ENCODE results near the gene LUZP2.
A peak's percentile ranks its signal among the peaks of the same experiment; 100 is the strongest.
"Not testable (repeated sequence)": the region's sequence is repeated elsewhere in the genome, so short reads cannot be mapped to it uniquely, and the experiment has no call there.

Gene LUZP2

DNA sequence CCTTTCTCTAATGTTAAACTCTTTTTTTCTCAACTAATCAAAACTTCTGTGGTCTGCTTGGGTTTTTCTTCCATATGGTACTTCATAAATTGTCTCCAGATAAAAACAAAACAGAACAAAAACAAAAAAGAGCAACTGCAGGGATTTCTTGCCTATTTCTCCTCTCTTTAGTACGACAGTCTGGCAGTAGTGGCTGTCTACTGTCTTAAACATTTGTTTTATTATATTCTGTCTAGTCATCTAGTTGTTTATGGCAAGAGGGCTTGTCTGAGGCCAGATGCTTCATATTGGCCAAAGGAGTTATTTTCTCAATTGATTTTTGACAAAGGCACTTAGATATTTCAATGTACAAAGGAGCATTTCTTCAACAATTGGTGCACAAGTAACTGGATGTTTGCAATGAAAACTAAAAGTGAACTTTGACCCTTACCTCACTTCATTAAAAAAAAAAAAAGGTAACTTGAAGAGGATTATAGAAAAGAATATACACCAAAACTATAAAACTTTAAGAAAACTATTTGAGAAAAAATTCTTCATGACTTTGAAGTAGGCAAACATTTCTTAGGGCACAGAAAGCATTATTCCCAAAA is 404.2 kb downstream of the LUZP2 start:
- no peak for DNase-seq (ENCODE audit: low spot score)

DNA sequence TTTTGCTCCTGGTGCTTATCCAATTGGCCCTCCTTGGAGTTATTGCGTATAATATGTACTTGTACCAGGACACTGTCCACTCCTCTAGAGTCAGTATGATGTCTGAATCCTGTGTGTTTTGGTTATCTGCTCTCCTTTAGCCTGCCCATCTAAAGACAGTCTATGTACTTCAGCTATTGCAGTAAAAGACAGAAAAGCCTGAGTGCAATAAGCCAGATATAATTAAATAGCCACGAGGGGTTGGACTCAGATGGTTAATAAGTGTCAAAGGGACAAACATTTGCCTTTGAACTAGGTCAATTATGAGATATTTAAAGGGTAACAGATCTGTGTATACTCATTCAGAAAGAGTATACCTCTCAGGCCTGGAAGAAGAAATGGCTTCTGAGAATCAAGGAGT is 406.7 kb downstream of the LUZP2 start:
- no peak for DNase-seq (ENCODE audit: low spot score)

DNA sequence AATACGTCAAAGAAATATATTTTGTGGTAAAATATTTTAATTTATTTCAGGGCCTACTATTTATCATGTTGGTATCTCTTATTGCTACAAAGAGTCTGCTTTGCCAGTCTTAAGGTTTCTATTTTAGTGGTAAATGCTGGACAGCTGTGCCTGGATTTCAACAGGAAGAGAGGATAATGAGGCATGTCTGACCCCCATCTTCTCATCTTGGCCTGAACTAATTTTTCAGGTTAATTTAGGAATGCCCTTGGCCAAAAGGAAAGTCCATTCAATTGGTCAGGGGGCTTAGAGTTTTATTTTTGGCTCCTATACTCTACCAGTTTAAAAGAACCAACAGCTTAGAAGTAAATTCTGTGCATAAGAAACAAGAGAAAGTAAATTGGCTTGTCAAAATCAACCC is 428.2 kb downstream of the LUZP2 start:
- DNase-seq (ENCODE audit: low spot score) = no peak

DNA sequence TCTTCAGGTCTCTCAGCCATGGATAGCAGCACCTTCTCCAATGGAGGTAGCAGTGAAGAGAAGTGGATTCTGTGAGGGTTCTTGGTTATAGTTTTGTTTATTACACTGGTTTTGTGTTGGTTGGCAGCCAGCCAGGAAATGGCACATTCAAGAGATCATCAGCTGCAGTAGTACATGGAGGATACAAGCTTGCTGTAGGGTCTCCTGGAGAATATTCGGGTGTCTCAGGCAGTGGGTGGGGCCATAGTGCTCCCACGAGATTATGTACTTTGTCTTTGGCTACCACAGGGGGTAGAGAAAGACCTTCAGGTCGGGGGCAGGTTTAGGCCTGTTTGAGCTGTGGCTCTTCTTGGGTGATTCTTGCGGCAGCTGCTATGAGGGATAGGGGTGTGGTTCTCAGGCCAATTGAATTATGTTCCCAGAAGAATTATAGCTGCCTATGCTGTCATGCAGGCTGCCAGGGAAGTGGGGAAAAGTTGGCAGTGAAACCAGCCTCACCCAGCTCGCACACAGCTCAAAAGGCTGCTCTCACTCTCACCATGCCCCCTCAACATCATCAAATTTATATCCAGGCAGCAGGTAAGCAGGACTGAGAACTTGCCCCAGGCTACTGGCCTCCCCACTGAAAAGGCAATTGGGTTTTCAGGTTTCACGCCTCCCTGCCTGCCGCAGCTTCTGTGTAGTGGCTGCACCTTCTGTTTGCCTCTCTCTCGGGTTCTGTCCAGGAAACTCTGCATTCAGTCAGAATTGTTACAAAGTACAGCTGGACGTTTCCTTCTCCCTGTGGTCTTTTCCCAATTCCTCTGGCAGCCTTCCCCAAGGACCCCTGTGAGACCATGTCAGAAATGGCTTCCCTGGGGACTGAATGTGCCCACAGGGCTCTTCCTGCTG is 435.5 kb downstream of the LUZP2 start:
- no peak for DNase-seq (ENCODE audit: low spot score)

DNA sequence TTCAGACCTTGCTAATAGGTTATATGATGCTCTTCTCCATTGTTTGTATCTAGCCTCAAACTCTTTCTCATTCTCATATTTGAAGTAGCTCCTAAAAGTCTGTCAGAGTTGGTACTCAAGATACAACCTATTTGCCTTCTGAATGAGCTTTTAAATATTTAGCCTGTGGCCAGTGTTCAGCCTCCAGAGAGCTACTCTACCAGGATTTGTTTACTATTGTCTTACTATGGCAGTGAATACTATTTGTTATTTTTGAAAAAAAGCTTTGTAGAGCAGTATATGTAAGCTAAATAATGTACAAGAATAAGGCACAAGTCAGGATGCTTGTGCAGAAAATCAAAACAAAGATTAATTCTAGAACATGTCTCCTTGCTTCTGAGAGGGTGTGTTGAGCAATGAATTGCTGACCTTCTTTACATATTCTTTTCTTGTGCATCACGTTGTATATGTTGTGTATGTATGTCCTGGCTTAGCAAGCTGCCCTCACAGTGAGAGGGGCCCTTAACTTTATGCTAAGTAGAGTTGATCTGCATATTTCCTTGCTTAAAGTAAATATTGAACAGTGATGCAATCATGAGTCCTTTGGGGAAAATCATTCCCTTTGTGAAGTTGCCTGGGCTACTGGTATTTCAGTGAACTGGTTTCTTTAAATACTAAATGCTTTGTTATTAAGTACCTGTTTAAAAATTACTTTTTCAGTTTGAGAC is 438.0 kb downstream of the LUZP2 start:
- no peak for DNase-seq (ENCODE audit: low spot score)

DNA sequence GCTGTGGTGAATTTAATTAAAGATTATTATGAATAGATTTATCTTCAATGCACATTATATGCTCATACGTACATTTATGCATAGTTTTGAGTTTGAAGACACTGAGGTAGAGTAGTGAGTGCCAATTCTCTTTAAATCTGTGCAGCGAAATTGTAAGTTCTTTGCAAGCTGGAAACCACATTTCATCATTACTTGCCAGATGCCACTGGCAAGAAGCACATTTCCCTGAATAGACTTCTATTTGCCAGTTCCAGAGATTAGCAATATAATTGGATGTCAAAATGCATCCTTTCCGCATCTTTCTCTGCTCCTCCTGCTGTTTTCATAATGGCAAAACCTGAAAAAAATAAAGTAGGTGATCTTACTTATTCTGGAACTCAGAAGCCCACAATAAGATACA is 448.0 kb downstream of the LUZP2 start:
- peak; percentile 8 for DNase-seq (ENCODE audit: low spot score)

DNA sequence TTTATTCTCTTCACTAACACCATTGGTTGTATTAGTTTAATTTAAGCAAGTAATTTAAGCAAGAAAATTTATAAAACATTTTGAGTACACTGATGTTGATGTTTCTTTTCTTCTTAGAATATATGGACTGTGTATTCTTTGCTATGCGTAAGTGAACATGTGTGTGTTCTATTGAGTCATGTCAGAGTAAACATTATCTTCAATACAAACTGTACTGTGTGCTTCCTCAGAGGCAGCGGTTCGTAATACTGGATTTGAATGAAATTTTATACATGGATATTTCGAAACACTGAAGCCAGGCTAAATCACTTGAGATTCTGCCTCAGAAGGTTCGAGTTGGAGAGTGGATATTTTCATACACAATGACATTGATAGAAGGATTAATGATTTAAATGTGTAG is 452.6 kb downstream of the LUZP2 start:
- DNase-seq (ENCODE audit: low spot score) = no peak

DNA sequence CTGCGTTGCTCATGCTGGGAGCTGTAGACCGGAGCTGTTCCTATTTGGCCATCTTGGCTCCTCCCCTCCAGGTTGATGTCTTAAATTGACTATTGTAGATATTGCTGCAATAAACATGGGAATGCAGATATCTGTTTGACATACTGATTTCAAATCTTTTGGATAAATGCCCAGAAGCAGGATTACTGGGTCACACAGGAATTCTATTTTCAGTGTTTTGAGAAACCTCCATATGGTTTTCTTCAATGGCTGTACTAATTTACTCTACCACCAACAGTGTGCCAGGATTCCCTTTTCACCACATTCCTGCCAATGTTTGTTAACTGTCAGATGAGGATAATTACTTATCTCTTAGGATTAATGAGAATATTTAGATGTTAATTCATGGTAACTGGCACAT is 467.0 kb downstream of the LUZP2 start:
- DNase-seq (ENCODE audit: low spot score) = no peak

DNA sequence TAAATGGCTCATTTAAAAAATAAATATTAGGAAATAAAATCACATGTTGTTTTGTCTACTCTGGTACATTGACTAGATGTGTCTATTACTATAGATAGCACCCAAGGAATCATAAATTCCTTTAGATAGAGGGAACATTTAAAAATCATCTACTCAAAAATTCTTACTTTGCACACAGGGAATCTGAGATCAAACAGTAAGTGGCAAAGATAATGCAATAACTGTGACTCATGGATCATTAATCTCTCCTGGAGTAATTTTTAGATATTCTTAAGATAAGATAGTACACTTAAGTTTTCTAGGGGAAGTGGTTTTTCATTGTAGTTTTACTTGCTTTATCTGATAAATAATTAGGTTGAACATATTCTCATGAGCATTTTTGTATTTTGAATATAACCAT is 468.9 kb downstream of the LUZP2 start:
- DNase-seq (ENCODE audit: low spot score) = no peak

DNA sequence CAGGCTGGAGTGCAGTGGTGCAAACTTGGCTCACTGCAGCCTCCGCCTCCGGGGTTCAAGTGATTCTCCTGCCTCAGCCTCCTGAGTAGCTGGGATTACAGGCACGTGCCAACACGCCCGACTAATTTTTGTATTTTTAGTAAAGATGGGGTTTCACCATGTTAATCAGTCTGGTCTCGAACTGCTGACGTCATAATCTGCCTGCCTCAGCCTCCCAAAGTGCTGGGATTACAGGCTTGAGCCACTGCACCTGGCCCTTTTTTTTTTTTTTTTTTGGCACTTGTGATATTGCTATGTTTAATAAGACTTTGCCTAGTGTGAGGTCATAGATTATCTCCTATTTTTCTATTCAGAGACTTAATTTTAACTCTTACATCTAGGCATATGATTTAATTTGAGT is 497.1 kb downstream of the LUZP2 start:
- DNase-seq (ENCODE audit: low spot score) = not testable (repeated sequence)

DNA sequence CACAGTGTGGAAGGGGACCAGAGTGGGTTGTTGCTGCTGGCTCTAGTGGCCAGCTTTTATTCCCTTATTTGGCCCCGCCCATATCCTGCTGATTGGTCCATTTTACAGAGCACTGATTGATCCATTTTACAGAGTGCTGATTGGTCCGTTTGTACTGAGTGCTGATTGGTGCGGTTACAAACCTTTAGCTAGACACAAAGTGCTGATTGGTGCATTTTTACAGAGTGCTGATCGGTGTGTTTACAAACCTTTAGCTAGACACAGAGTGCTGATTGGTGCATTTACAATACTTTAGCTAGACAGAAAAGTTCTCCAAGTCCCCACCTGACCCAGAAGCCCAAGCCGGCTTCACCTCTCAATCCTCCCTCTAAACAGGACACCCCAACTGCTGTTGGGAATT is 503.1 kb downstream of the LUZP2 start:
- not testable (repeated sequence) for DNase-seq (ENCODE audit: low spot score)

DNA sequence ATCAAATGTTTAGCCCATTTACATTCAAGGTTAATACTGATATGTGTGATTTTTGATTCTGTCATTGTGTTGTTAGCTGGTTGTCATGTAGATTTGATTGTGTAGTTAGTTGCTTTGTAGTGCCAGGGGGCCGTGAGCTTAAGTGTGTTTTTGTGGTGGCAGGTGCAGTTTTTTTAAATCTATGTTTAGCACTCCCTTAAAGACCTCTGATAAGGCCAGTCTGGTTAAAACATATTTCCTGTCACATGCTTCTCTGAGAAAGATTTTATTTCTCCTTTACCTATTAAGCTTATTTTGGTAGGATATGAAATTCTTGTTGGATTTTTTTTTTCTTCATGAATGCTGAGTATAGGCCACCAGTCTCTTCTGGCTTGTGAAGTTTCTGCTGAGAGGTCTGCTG is 540.6 kb downstream of the LUZP2 start:
- no peak for DNase-seq (ENCODE audit: low spot score)

DNA sequence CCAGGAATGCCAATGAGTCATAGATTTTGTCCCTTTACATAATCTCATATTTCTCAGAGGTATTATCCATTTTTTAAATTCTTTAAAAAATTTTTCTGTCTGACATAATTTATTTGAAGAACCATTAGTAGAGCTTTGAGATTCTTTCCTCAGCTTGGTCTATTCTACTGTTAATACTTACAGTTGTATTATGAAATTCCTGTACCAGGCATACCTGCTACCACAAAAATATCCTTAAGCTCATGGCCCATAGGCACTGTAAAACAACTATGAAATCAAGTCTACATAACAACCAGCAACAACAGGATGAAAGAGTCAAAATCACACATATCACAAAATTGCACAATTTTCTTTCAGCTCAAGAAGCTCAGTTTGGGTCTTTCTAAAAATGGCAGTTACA is 541.3 kb downstream of the LUZP2 start:
- no peak for DNase-seq (ENCODE audit: low spot score)

DNA sequence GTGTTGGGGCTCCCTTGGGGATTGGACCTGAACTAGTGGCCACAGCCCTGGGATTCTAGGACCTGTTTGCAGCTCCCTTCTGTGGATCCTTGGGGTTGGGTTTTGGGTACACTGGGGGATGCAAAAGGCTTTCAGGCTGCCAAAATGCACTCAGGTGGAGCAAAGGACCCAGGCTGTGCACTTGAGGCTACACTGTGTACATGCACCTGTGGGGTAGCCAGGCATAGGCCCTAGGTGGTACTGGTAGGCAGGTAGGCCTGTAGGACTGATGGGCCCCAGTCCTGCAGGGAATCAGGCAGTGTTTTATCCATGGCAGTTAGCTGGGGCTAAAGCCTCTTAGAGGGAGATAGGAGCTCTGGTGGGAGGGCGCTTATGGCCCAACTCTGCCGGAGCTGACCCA is 542.3 kb downstream of the LUZP2 start:
- no peak for DNase-seq (ENCODE audit: low spot score)

DNA sequence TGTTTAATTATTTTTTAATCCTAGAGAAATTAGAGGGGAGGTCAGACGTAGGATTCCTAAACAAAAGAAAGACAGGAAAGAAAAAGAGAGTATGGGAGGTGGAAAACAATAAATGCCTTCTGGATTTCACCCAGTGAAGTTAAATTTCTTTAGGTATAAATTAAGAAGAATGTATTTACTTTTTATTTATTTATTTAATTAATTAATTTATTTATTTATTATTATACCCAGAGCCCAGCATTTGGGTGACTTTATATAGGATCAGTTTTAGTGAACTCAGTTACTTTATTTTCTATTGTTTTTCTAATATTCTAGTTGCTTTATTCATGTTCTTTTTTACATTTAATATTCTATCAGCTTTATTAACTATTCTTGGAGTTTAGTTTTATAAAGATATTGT is 551.8 kb downstream of the LUZP2 start:
- DNase-seq (ENCODE audit: low spot score) = no peak

DNA sequence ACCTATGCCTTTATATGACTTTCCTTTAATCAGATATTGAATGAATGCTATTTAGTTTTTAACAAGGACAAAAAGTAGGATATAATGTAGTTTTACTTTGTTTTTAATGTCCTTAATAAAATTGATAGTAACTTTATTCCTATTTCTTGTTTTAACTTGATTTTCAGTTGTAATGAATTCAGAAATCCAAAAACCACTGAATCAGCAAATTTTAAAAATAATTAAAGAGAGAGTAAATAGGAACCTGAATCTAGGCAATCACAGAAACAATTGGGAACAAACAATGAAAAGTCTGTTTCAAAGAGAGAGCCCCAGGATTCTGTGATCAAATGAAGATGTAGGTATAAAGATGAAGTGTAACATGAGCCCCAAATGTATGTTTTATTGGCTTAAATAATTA is 556.0 kb downstream of the LUZP2 start:
- no peak for DNase-seq (ENCODE audit: low spot score)

DNA sequence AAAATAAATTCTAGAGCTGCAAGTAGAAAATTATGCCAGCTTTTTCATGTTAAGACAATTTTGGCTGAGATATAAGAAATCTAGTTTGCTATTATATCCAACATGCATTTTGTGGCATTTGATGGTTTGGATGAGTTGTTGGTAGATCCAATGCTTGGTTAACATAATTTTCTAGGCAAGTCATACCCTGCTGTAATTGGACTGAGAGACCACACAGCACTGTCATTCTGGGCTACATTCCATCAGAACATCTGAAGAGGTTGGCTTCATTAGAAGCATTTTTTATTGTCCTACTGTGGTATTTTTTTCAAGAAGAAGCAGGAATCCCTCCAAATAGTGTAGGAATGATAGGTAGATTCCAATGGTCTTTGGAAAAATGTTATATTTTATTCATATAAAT is 561.0 kb downstream of the LUZP2 start:
- DNase-seq (ENCODE audit: low spot score) = no peak

DNA sequence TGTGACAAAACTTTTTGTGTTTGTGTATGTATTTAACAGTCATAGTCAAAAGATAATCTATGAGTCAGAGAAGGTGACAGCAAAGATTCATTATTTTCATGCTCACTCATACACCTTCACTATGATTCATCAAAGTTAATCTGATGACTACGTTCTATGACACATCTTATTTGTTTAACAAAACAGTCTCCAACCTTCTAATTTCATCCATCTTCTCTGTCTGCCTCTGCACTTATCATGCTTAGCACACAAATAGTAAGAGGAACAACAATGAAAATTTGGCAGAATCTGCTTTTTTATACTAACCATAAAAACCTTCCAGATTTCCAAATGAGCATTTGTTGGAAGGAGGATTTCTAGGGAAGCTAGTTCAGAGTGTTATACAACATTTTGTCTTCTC is 568.9 kb downstream of the LUZP2 start:
- DNase-seq (ENCODE audit: low spot score) = no peak

DNA sequence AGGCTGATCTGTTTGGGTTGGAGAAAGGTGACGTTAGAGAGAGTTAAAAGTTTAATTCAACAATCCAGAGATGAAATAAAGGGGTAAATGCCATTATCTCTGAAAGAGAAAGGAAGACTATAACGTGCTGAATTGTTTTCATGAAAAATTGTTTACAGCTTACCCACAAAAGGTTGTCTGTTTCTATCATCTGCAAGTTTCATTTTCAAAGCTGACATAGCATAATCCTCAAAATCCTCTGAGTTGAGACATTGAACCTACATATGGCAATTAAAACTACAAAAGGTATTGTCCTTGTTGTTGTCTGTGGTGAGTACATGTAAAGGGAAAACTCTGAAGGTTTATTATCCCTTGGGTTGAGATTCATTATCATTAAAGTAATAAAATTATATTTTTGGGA is 569.9 kb downstream of the LUZP2 start:
- DNase-seq (ENCODE audit: low spot score) = no peak

DNA sequence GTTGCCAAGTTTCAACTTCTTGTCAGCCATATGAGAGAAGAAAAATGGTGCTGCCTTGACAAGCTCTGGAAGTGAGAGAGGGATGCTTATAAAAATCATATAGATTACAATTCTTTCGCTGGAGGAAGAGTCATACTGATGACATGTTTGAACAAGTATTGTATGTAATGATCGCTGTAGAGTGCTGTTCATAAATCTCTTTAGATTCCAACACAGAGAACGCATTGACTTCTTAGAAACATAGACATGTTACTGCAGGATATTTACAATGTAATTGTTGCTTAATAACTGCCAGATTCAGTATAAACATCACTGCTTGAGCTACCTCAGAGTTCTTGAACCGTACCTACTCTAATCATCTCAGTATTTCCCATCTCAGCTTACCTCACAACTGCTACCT is 571.6 kb downstream of the LUZP2 start:
- no peak for DNase-seq (ENCODE audit: low spot score)

DNA sequence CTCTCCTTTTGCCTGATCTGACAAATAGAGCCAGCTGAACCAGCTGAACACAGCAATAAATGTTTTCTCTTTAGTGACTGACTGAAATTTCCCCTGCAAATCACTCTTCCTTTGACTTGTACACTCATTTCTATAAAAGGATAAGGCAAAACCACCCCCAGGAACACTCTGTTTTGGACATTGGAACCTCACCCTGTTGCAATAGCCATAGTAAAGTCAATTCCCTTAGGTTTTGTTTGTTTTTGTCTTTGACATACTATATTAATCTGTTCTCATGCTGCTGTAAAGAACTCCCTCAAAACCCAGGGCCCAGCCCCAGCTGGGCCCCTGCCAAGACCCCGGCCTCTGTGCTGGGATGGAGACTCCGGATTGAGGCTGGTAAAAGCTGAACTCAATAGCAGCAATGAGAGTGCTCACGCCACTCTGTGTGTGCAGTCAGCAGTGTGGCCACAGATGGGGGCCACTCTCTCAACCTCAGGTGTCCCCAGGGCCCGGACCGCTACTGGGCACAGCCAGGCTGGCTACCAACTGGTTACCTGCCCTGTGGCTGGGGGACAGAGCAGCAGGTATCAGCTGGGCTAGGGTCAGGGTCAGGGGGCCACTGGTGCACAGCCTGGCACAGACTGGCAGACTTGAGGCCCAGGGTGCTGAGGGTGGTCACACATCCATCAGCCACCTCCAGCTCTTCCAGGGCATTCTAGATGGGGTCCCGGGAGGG is 597.4 kb downstream of the LUZP2 start:
- DNase-seq (ENCODE audit: low spot score) = no peak

DNA sequence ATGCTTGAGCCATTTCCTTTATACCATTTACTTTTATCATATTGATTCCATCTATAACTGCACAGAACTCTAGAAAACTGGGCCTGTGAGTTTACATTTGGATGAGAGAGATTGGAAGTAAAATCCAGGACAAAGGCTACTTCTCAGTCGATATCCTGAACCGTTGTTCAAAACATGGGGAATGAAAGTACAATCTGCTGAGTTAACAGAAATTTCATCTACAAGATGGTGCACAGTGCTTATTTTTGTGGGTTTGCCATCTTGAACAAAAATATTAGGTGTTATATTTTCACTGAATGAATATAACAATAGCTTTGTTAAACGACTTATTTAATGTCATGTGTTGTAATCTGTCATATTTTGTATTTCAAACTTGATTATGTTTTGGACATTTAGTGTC is 622.6 kb downstream of the LUZP2 start:
- no peak for DNase-seq (ENCODE audit: low spot score)
